WI38 (cell line): ENCODE results near the gene RALBP1.

ENCODE experiments used
- H3K4me3 ChIP-seq: 2 replicates; pipeline ENCODE4 v1.5.1; 2011; ENCODE audit warnings: low read depth, mild to moderate bottlenecking, control low read depth, low read length
- CTCF ChIP-seq: IDR thresholded peaks from 2 replicates; pipeline ENCODE4 v1.5.1; 2012; ENCODE audit warnings: low read depth, mild to moderate bottlenecking, control low read depth, low read length

The RALBP1 gene

DNA sequence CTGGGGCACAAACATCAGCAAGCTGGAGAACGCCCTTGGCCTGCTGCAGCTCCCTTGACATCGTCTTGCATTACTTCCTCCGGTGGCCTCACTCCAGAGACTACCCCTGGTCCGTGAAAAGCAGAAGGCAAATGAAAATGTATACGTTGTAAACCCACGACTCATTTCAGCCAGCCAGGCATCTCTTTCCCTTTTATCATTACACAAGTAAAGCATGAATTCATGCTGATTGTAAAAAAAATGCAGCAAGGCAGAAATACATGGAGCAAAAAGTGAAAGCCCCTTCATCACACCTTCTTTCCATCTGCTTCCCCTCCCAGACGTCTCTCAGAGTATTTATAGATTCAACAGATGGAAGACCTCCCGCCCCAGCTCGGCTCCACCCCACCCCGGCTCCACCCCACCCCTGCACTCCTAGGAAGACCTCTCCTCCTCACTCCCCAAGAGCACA is 41.6 kb upstream of the RALBP1 start:
- TF ChIP-seq CTCF, result no peak
- no peak overlapping the region for H3K4me3 ChIP-seq

- H3K4me3 ChIP-seq, result no peak overlapping the region
- TF ChIP-seq CTCF, result no peak
Measured at GRCh38 chr18:9434122-9434701, 41.1 kb upstream of the RALBP1 start.

DNA sequence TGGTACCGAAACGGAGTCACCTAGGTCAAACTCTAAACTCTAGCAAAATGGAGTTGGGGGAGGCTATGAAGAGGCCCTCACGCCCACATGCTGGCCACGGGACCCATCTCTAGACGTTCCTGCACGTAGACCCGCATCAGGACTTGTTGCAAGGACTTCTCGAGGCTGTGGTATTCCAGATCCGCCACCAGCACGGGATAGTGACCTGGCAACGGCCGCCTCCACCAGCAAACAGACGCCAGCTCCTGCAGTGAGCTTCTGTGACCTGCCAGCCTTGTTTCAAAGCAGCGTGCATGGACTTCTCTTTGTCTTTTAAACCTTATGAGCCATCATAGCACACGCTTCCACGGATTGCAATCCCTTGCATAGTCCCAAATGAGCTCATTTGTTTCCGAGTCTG is 40.3 kb upstream of the RALBP1 start:
- H3K4me3 ChIP-seq, result no peak overlapping the region
- TF ChIP-seq CTCF, result no peak

GRCh38 chr18:9436206-9436929 is 38.9 kb upstream of the RALBP1 start:
- TF ChIP-seq CTCF, result no peak
- H3K4me3 ChIP-seq, result no peak overlapping the region

DNA sequence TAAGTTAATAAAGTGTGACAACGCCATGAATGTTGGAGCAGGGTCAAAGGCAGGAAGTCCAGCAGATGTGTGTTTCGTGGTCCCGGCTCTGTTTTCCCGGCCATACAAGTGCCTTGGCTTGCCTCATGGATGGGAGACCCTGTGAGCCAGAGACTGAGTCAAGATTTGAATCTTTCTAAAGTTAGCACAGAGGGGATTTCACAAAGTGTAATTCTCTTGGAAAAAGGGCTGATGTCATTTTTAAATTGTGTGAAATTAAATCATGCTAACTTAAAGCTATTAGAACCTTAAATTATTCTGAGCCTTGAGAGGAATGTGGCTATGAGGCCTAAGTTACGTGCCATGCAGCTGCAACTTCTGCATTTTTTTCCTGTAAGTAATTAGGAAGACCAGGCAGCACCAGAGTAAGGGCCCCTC is 38.3 kb upstream of the RALBP1 start:
- H3K4me3 ChIP-seq, result no peak overlapping the region
- no peak for TF ChIP-seq CTCF

- no peak for TF ChIP-seq CTCF
- H3K4me3 ChIP-seq, result no peak overlapping the region
Measured at GRCh38 chr18:9437672-9438071, 37.6 kb upstream of the RALBP1 start.

DNA sequence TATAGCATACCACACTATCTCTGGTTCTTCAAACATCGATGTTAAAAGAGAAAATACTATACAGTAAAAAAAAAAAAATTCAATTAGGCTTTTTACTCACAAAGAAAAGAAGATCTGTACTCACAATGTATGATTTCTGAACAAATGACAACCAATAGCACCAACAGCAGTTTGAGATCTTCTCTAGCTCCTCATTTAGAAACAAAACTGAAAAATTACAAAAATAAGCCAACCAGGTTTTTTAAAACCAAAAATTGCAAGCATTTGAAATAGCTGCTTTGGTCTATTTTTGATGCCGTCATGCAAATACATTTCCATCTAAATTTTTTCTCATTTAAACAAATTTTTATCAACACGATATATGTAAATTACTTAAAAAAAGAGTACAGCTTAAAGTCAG is 34.3 kb upstream of the RALBP1 start:
- TF ChIP-seq CTCF, result no peak
- no peak overlapping the region for H3K4me3 ChIP-seq
